ENCODE results near the gene ARMCX1.
"Not testable (repeated sequence)": the region's sequence is repeated elsewhere in the genome, so short reads cannot be mapped to it uniquely, and the experiment has no call there.

The ARMCX1 gene

GRCh38 chrX:101595739-101596419 is 45.5 kb downstream of the ARMCX1 start:
- no peaks in the 10 kb centered on the region for H3K36me3 ChIP-seq
- H3K27me3 ChIP-seq, result no peaks in the 10 kb centered on the region
- no peaks in the 10 kb centered on the region for H4K20me1 ChIP-seq
- no peak overlapping the region for H3K4me3 ChIP-seq
- TF ChIP-seq Cebpa-rat (IDR thresholded peaks at IDR 0.05), result no peak
- H3K9me3 ChIP-seq, result no peaks in the 10 kb centered on the region
- no peak overlapping the region for H3K4me2 ChIP-seq
- H3K9ac ChIP-seq, result no peak overlapping the region
- H3K27ac ChIP-seq, result no peak overlapping the region
- H3K4me1 ChIP-seq, result no peaks in the 10 kb centered on the region

- not testable (repeated sequence) for H3K9me3 ChIP-seq, H3K4me2 ChIP-seq, H3K9ac ChIP-seq, H3K36me3 ChIP-seq, H3K4me1 ChIP-seq, H3K27ac ChIP-seq, H3K27me3 ChIP-seq, H3K4me3 ChIP-seq, H4K20me1 ChIP-seq
Measured at GRCh38 chrX:101599592-101599991, 49.2 kb downstream of the ARMCX1 start.

- Histone ChIP-seq H3K36me3 (no peaks in the 10 kb centered on the region), H3K9ac (no peak overlapping the region), H4K20me1 (no peaks in the 10 kb centered on the region), H3K4me3 (no peak overlapping the region), H3K4me1 (no peaks in the 10 kb centered on the region), H3K9me3 (no peaks in the 10 kb centered on the region), H3K27ac (no peak overlapping the region), H3K4me2 (no peak overlapping the region), H3K27me3 (no peaks in the 10 kb centered on the region)
- no peak for TF ChIP-seq Cebpa-rat (IDR thresholded peaks at IDR 0.05)
Measured at GRCh38 chrX:101602077-101602476, 51.7 kb downstream of the ARMCX1 start.

Data from BLaER1 (cell line).